Uterus (tissue), 2 donors: ENCODE results near the gene SLX4IP.

Source experiments
- POLR2A ChIP-seq, 2 donors: fragments of 450-650 bp; IDR thresholded peaks; one replicate each; pipeline ENCODE4 v1.6.1; 2016; ENCODE audit warnings: antibody characterized with exemption in 2 of 2, mild to moderate bottlenecking in 1 of 2, moderate library complexity in 1 of 2
- TF ChIP-seq, protein P1 (sequence below), 4 experiments: fragments of 200-600 bp in 2 of 4; fragments of 450-650 bp in 2 of 4; sonication (generic) in 2 of 4; IDR thresholded peaks; one replicate each; pipeline ENCODE4 v1.5.1; 2016 to 2019; ENCODE audit warnings: antibody characterized with exemption in 4 of 4, mild to moderate bottlenecking in 2 of 4, moderate library complexity in 1 of 4

DNA sequence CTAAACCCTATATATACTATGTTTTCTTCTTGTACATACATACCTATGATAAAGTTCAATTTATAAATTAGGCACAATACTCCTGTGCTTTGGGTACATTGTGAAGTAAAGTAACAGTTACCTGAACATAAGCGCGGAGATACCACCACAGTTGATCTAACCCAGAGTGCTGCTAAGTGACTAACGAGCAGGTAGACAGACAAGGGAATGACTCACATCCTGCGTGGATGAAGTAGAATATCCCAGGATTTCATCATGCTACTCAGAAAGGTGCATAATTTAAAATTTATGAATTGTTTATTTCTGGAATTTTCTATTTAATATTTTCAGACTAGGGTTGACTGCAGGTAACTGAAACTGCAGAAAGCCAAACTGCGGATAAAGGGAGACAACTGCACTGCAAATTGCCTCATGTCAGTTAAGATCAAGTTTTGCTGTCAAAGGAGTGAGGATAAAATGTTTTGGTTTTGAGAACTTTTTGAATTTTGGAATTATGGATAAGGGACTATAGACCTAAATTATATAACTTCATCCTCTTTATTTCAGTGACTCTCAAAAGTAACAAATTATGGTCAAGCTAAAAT, 15.5 kb upstream of the SLX4IP start:
- TF ChIP-seq, protein P1, sequence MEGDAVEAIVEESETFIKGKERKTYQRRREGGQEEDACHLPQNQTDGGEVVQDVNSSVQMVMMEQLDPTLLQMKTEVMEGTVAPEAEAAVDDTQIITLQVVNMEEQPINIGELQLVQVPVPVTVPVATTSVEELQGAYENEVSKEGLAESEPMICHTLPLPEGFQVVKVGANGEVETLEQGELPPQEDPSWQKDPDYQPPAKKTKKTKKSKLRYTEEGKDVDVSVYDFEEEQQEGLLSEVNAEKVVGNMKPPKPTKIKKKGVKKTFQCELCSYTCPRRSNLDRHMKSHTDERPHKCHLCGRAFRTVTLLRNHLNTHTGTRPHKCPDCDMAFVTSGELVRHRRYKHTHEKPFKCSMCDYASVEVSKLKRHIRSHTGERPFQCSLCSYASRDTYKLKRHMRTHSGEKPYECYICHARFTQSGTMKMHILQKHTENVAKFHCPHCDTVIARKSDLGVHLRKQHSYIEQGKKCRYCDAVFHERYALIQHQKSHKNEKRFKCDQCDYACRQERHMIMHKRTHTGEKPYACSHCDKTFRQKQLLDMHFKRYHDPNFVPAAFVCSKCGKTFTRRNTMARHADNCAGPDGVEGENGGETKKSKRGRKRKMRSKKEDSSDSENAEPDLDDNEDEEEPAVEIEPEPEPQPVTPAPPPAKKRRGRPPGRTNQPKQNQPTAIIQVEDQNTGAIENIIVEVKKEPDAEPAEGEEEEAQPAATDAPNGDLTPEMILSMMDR (IDR thresholded peaks at IDR 0.05) = no peak
- no peak for TF ChIP-seq POLR2A (IDR thresholded peaks at IDR 0.05)
